SU-DHL-6 (cell line): ENCODE results near the gene CCR7.

Experiments used
- H2AFZ ChIP-seq: fragments of 200-600 bp; sonication (generic); 2 replicates; pipeline ENCODE4 v1.6.1; 2014; ENCODE audit warnings: low read depth, mild to moderate bottlenecking, moderate library complexity, mixed read lengths, antibody characterized with exemption, low read length; ENCODE audit not compliant: severe bottlenecking
- H3F3A ChIP-seq: fragments of 200-600 bp; shearing (Covaris generic); 2 replicates; pipeline ENCODE4 v1.6.0; 2016; ENCODE audit warnings: antibody characterized with exemption, mild to moderate bottlenecking; ENCODE audit not compliant: insufficient read depth
- H3K27ac ChIP-seq: fragments of 200-600 bp; sonication (generic); 2 replicates; pipeline ENCODE4 v1.5.1; 2016; ENCODE audit warnings: low read depth, mild to moderate bottlenecking, low read length, moderate library complexity, mixed read lengths
- H3K27me3 ChIP-seq: fragments of 200-600 bp; sonication (generic), shearing (Covaris generic); 2 replicates; pipeline ENCODE4 v1.6.0; 2014; ENCODE audit warnings: mild to moderate bottlenecking, low read length
- H3K36me3 ChIP-seq: fragments of 200-600 bp; sonication (generic); 2 replicates; pipeline ENCODE4 v1.6.1; 2014; ENCODE audit warnings: mild to moderate bottlenecking, low read length, mixed read lengths
- H3K4me2 ChIP-seq: fragments of 300-600, 200-600 bp; shearing (Covaris generic), sonication (generic); 2 replicates; pipeline ENCODE4 v1.6.0; 2014; ENCODE audit warnings: low read length, low read depth, mild to moderate bottlenecking; ENCODE audit not compliant: poor library complexity, severe bottlenecking
- H3K4me3 ChIP-seq: fragments of 200-600 bp; sonication (generic); 2 replicates; pipeline ENCODE4 v1.5.1; 2014; ENCODE audit warnings: antibody characterized with exemption, low read length, mild to moderate bottlenecking, mixed read lengths; ENCODE audit not compliant: insufficient read depth, poor library complexity, severe bottlenecking
- H3K79me2 ChIP-seq: fragments of 200-600 bp; sonication (generic); 2 replicates; pipeline ENCODE4 v1.6.1; 2014; ENCODE audit warnings: mild to moderate bottlenecking, low read length, moderate library complexity; ENCODE audit not compliant: insufficient read depth
- H3K9ac ChIP-seq: fragments of 200-600 bp; sonication (generic); 2 replicates; pipeline ENCODE4 v1.7.0; 2014; ENCODE audit warnings: mild to moderate bottlenecking, low read length
- H3K9me2 ChIP-seq: fragments of 200-600 bp; sonication (generic); replicated peaks from 2 replicates; pipeline ENCODE4 v1.6.1; 2014; ENCODE audit warnings: low read length; ENCODE audit not compliant: insufficient read depth
- H3K9me3 ChIP-seq: fragments of 200-600 bp; sonication (generic); 2 replicates; pipeline ENCODE4 v1.6.1; 2014; ENCODE audit warnings: low read length, mixed read lengths; ENCODE audit not compliant: insufficient read depth
- H4K20me1 ChIP-seq: fragments of 200-600 bp; sonication (generic); 2 replicates; pipeline ENCODE4 v1.6.1; 2014; ENCODE audit warnings: low read depth, mild to moderate bottlenecking, antibody characterized with exemption, low read length, moderate library complexity, mixed read lengths
- CTCF ChIP-seq: fragments of 200-600 bp; sonication (generic); IDR thresholded peaks from one replicate; pipeline ENCODE4 v1.5.1; 2017; ENCODE audit warnings: antibody characterized with exemption, mild to moderate bottlenecking, low read length, moderate library complexity; ENCODE audit not compliant: insufficient read depth, poor library complexity, severe bottlenecking
- EZH2phosphoT487 ChIP-seq: fragments of 200-600 bp; sonication (generic), shearing (Covaris generic); conservative IDR thresholded peaks from 2 replicates; pipeline ENCODE4 v1.6.1; 2018; ENCODE audit warnings: mild to moderate bottlenecking, antibody characterized with exemption, low read length, moderate library complexity, mixed read lengths

Gene CCR7

GRCh38 chr17:40506786-40507185, 58.5 kb downstream of the CCR7 start:
- no peak overlapping the region for H3K4me2 ChIP-seq
- TF ChIP-seq CTCF (no peak), EZH2phosphoT487 (no peak)
- no peaks in the 10 kb centered on the region for H3K9me3 ChIP-seq
- H3K36me3 ChIP-seq, result no peaks in the 10 kb centered on the region
- H4K20me1 ChIP-seq, result no peaks in the 10 kb centered on the region
- no peaks in the 10 kb centered on the region for H3K27me3 ChIP-seq
- no peaks in the 10 kb centered on the region for H3F3A ChIP-seq
- no peaks in the 10 kb centered on the region for H3K79me2 ChIP-seq
- no peaks in the 10 kb centered on the region for H3K9me2 ChIP-seq
- no peak overlapping the region for H2AFZ ChIP-seq
- no peak overlapping the region for H3K4me3 ChIP-seq
- H3K9ac ChIP-seq, result no peak overlapping the region
- no peak overlapping the region for H3K27ac ChIP-seq
